RWPE1 (cell line): Measurements from ENCODE around the gene OVOL2.
"Not testable (repeated sequence)": the region's sequence is repeated elsewhere in the genome, so short reads cannot be mapped to it uniquely, and the experiment has no call there.

ENCODE experiments used
- CTCF ChIA-PET: fragments of 350-600 bp; sonication (Branson Sonifier 250); formaldehyde crosslinking; extraction: SDS; loops from one replicate; lab custom pipeline; 2021; lab: Yijun Ruan, JAX
- POLR2A ChIA-PET: fragments of 400-600 bp; formaldehyde crosslinking; extraction: SDS; loops from one replicate; lab custom pipeline; 2020; ENCODE audit warnings: antibody characterized with exemption; ENCODE audit not compliant: low non-redundant PET; lab: Yijun Ruan, JAX
- DNase-seq: peaks from one replicate; pipeline ENCODE4 v3.0.0; 2012; ENCODE audit warnings: low spot score
- H3K27ac ChIP-seq: fragments of 450-650 bp; 2 replicates; pipeline ENCODE4 v1.5.1; 2017
- CTCF ChIP-seq: fragments of 450-650 bp; conservative IDR thresholded peaks from 2 replicates; pipeline ENCODE4 v1.5.1; 2017; ENCODE audit warnings: low read depth, mild to moderate bottlenecking

The OVOL2 gene

GRCh38 chr20:18057101-18057993 lies at the start of gene OVOL2:
OVOL2 (minus strand) TSS chr20:18057916; CDS start chr20:18057634, 282 bp downstream.
- no peak for TF ChIP-seq CTCF
- no peak within 1 kb of the TSS for H3K27ac ChIP-seq
- POLR2A ChIA-PET = interaction anchor here (0.7 to 1.7 kb wide), 2 partner anchors 81 to 83 kb away, joined by 3 to 5 read pairs; partner anchors contain the start of genes KAT14 and PET117
- CTCF ChIA-PET = interaction anchor here (0.5 to 1.1 kb wide), 3 partner anchors 18 to 1199 kb away, joined by 4 to 7 read pairs (median 5); no protein-coding TSS in a partner anchor
- DNase-seq = peak; percentile 77

GRCh38 chr20:18103497-18103896 lies 45.8 kb upstream of the OVOL2 start:
- DNase-seq = no peak
- CTCF ChIA-PET = interaction anchor here (0.7 kb wide), 1 partner anchor 86 kb away, joined by 6 read pairs; no protein-coding TSS in a partner anchor
- POLR2A ChIA-PET = no interaction called here
- H3K27ac ChIP-seq = no peak overlapping the region
- no peak for TF ChIP-seq CTCF

GRCh38 chr20:18101125-18101810 lies 43.6 kb upstream of the OVOL2 start:
- H3K27ac ChIP-seq = no peak overlapping the region
- TF ChIP-seq CTCF = no peak
- POLR2A ChIA-PET = no interaction called here
- CTCF ChIA-PET = interaction anchor here (0.9 kb wide), 1 partner anchor 28 kb away, joined by 4 read pairs; no protein-coding TSS in a partner anchor
- no peak for DNase-seq

GRCh38 chr20:18100569-18100968 lies 42.9 kb upstream of the OVOL2 start:
- DNase-seq, POLR2A ChIA-PET, H3K27ac ChIP-seq, CTCF ChIA-PET: not testable (repeated sequence)

DNA sequence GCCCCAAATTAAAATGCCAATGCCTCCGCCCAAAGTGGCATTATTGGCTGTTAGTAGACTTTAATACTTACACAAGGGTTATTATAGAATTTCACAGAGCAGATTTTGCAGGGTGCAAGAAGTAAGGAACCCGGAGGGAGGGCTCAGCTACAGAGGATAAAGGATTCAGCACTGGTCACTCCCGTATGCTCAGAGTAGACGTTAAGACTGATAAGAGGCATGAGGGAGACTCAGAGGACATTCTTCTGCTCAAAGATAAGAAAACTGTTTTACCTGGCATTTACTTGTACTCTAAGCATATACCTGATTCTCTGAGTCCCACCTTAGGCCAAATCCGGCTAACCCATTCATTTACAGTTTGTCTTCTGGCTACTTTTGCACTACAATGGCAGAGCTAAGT lies 36.5 kb upstream of the OVOL2 start:
- DNase-seq = no peak
- ChIA-PET CTCF (no interaction called here), POLR2A (no interaction called here)
- no peak for TF ChIP-seq CTCF
- no peak overlapping the region for H3K27ac ChIP-seq

- TF ChIP-seq CTCF = no peak
- CTCF ChIA-PET = no interaction called here
- POLR2A ChIA-PET = no interaction called here
- DNase-seq = no peak
- H3K27ac ChIP-seq = no peak overlapping the region
Observed at GRCh38 chr20:18093388-18093787, 35.7 kb upstream of the OVOL2 start.
